ENCODE results near the gene ASPSCR1.

Gene ASPSCR1

GRCh38 chr17:82015311-82015971, 38.0 kb downstream of the ASPSCR1 start:
- DNase-seq: no peak

DNA sequence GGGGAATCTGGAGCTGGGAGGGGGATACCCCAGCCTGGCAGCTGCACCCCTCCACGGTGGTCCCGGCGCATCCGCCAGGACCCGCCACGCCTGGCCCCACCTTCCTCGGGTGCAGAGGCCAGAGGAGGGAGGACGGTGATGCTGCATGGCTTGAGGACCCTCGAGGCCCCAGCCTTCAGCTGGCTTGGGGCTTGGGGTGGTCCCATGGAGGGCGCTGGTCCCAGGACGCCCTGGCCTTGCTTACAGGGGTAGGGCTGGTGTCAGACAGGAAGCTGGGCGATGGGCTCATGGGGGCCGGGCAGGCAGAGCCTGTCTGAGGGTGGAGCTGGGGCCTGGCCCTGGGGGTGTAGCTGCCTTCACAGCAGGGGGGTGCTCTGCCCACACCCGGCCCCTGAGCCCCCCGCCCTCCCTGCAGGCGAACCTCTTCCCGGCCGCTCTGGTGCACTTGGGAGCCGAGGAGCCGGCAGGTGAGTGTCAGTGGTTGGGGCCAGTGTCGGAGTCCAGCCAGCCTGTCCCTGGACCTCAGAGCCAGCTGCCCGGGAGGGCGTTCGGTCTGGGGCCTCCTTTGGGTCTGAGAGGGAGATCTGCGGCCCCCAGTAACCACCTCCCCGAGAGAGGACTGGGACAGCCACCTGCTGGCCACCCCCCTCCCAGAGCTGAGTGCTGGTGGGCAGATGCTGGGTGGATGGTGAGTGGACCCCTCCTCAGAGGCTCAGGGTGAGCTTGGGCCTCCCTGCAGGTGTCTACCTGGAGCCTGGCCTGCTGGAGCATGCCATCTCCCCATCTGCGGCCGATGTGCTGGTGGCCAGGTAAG, 38.8 kb downstream of the ASPSCR1 start:
- DNase-seq: no peak

GRCh38 chr17:82016875-82017459, 39.5 kb downstream of the ASPSCR1 start:
- no peak for DNase-seq

DNA sequence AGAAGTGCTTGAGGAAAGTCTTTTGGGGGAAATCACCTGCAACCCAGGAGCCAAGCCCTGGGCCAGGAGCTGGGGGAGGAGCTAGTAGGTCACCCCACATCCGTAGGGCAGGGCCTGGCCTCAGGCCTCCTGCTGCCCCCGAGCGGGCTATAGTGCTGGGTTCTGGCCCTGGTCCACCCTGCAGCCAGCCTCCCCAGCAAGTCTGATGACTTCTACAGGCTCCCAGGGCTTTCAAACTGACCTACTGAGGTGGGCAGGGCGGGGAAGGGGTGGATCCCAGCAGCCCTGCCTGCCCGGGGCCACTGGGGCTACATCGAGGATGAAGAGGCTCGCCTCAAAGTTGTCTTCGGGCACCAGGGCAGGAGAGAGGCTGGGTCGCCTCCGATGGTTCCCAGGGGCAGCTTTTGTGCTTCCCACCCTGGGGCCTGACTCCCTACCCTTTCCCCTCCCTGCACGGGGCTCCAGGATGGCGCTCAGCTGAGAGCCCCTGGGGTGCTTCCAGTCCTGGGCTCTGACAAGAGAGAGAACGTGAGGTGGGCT, 40.3 kb downstream of the ASPSCR1 start:
- no peak for DNase-seq

- no peak for DNase-seq
Measured at GRCh38 chr17:82018152-82018988, 40.9 kb downstream of the ASPSCR1 start.

GRCh38 chr17:82018989-82019689, 41.7 kb downstream of the ASPSCR1 start:
- no peak for DNase-seq

DNA sequence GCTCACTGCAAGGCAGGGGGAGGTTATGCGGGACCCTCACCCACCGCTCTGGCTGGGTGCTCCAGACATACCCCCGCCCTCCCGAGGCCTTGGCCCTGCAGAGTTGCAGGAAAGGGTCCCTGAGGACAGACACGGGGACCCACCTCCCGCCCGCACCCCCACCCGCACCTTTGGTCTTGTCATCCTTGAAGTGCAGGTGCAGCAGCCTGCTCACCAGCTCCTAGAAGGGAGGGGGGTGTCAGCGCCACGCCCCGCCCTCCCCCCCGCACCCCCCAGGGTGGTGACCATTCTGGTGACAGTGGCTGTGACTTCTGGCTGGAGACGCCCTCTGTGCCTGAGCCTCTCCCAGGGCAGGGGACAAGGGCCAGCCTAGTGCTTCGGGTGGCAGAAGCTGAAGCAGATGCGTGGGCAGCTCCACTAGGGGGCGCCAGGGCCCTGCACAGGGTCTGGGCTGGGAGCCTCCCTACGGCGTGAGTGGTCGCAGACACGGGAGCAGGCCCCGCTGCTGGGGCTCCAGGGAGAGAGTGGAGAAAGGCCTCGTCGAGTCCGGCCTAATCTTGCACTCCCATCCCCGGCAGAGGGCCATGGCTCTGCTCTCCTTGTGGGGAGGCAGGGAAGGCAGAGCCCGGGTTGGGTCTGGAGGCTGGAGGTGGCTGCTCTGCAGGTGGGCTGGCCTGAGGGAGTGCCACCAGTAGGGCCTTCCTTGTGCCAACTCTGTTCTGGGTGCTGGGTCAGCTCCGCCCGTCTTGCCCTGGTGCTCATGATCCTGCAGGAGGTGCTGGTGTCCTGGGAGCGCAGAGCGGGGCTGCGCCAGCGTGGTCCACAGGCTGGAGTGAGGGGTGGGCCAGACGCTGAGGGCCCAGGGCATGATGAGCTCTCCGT, 42.5 kb downstream of the ASPSCR1 start:
- peak; percentile 79 for DNase-seq

GRCh38 chr17:82020572-82021106, 43.2 kb downstream of the ASPSCR1 start:
- no peak for DNase-seq

DNA sequence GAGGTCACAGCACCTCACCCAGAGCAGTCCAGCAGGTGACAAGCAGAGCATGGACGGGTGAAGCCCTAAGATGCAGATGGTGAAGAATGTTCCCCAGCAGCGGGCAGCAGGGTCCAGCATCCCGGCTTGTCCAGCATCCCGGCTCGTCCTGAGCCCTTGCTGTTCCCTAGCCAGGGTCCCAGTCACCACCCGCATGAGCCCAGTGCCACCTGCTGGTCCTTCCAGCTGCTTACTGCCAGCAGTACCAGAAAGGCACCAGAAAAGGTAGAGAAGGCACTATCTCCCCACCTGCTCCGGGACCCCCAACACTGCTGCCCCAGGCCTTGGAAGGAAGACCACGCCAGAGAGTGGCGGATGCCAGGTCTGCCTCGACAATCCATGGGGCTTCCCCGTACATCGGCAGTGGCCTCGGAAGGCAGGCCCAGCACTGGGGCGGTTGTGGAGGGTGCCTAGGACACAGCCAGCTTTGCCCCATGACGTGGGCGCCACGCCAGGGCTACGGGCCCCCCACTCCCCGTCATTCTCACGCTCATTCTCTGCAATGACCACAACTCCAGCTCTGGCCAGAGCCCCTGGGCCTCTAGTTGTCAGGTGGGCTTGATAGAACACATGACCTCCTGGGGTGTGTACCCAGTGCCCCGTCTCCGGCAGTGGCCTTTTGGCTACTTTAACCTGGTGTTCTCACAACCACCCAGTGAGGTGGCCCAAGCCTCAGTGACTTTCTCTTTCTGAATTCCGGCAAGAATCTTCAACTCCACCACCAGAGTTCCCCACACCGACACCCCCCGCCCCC, 43.9 kb downstream of the ASPSCR1 start:
- DNase-seq: peak; percentile 75

- DNase-seq: no peak
Measured at GRCh38 chr17:82021900-82022309, 44.5 kb downstream of the ASPSCR1 start.

DNA sequence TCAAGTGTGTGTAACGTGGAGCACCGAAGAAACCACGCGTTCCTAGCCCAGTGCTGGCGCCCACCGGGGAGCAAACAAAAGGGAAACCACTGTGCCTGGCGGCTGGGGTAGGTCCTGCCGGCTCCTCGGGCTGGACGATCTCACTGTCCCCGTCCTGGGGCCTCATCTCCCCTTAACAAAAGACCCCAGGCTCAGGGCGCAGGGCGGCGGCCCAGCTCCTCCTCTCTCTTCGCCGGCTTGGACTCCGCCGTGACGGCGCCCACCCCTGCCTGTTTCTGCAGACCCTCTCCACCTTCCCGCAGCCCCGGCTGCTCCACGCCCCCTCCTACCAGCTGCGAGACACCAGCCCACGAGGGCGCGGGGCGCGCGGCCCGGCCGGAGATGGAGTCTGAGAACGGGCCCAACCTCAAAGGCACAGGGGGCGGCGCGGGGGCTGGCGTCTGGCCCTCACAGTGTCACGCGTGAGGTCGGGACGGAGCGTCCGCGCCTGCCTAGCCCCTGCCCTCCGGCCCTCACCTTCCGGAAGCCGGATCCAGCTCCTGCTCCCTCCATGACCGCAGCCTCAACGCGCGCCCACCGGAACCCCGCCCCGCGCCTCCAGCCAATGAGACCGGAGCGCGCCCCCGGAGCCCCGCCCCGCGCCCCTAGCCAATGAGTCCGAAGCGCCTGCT, 45.0 kb downstream of the ASPSCR1 start, which contains the start of gene CENPX:
CENPX (minus strand) TSS at position 569 of the 671 bp plus-strand sequence; CDS start at position 552, 17 bp downstream.
- no peak for DNase-seq

DNA sequence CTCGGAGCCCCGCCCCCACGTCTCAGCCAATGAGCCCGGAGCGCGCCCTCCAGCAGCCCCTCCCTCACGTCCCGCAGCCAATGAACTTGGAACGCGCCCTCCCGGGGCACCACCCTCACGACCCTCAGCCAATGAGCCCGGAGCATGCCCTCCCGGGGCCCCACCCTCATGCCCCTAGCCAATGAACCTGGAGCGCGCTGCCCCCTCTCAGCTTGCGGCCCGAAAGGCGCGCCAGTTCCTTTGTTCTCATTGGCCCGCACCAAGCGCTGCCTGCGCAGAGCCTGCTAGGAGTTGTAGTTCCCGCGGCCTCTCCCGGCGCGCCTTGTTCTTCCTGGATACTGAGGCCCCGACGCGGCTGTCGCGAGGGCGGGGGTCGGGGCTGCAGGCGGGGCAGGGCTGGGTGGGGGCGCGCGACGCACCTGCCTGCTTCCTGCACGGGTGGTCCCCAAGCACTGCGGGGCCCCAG, 45.6 kb downstream of the ASPSCR1 start, which contains the start of gene LRRC45:
LRRC45 (plus strand) TSS at position 325 of the 466 bp plus-strand sequence. CDS start 339 bp downstream, outside the sequence.
- DNase-seq: peak; percentile 100

- DNase-seq: peak; percentile 27
Measured at GRCh38 chr17:82023447-82024241, 46.2 kb downstream of the ASPSCR1 start.

DNA sequence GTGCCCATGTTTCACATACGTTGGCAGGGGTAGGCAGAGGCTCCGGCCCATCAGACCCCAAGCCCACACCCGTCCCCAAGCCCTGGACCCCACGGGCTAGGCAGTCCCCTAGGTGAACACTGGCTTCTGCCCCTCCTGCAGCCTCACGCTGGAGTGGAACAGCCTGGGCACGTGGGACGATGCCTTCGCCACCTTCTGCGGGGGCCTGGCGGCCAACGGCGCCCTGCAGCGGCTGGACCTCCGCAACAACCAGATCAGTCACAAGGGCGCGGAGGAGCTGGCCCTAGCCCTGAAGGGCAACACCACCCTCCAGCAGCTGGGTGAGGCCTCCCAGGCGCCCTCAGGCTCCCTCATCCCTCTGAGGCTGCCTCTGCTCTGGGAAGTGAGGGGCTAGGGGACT, 47.4 kb downstream of the ASPSCR1 start:
- DNase-seq: no peak

DNA sequence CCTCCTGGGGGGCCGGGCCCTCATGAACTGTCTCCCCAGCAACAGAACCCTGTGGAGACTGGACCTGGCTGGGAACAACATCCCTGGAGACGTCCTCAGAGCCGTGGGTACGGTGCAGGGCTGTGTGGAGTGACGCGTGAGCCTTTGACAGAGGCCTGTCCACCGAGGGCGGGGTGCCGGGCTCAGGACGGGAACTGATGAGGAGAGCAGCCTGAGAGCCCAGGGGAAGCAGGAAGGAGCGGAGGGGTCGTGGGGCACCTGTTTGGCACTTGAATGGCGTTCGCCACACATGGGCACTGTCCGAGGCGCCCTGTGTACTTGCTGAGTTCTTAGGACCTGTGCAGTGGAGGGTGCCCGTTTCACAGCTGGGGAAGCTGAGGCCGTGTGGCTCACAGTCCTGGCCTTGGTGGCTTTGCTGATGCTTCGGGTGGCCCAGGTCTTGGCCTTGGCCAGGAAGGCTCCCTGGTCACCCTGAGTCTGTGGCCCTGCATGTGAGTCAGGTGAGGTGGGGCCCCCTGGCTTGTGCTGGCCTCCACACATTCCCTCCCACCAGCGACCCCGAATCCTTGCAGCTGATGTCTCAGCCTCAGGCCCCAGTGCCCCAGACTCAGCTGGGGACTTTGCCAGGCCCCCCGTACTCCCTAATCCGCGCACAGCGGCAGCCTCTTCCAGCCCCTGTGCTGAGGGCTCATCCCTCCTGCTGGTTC, 48.1 kb downstream of the ASPSCR1 start:
- no peak for DNase-seq

GRCh38 chr17:82028246-82028645, 50.8 kb downstream of the ASPSCR1 start:
- DNase-seq: no peak

GRCh38 chr17:82028966-82029365, 51.5 kb downstream of the ASPSCR1 start:
- no peak for DNase-seq
